ELR (cell line): ENCODE data around the gene RUBCN.
"Not testable (repeated sequence)": the region's sequence is repeated elsewhere in the genome, so short reads cannot be mapped to it uniquely, and the experiment has no call there.

Source experiments
- DNase-seq: peaks from one replicate; pipeline ENCODE4 v3.0.0-alpha.2; 2015; ENCODE audit warnings: low read depth

Gene RUBCN

GRCh38 chr3:197685546-197685945 lies 51.2 kb downstream of the RUBCN start:
- DNase-seq = no peak

GRCh38 chr3:197683191-197683590 lies 53.5 kb downstream of the RUBCN start:
- no peak for DNase-seq

- peak; percentile 4 for DNase-seq
Measured at GRCh38 chr3:197682713-197683112, 54.0 kb downstream of the RUBCN start.

- no peak for DNase-seq
Measured at GRCh38 chr3:197680955-197681521, 55.7 kb downstream of the RUBCN start.

- DNase-seq = no peak
Measured at GRCh38 chr3:197675951-197676350, 60.8 kb downstream of the RUBCN start.

- DNase-seq = no peak
Measured at GRCh38 chr3:197675563-197675860, 61.2 kb downstream of the RUBCN start.

- no peak for DNase-seq
Measured at GRCh38 chr3:197674741-197675562, 61.8 kb downstream of the RUBCN start.

GRCh38 chr3:197673170-197673569 lies 63.5 kb downstream of the RUBCN start:
- DNase-seq = no peak

GRCh38 chr3:197670361-197670760 lies 66.3 kb downstream of the RUBCN start:
- DNase-seq = no peak

GRCh38 chr3:197667968-197668367 lies 68.7 kb downstream of the RUBCN start:
- no peak for DNase-seq

GRCh38 chr3:197667293-197667692 lies 69.4 kb downstream of the RUBCN start:
- DNase-seq = not testable (repeated sequence)

- not testable (repeated sequence) for DNase-seq
Measured at GRCh38 chr3:197666221-197666842, 70.4 kb downstream of the RUBCN start.

GRCh38 chr3:197665549-197665948 lies 71.2 kb downstream of the RUBCN start:
- DNase-seq = not testable (repeated sequence)

GRCh38 chr3:197665142-197665491 lies 71.6 kb downstream of the RUBCN start:
- DNase-seq = not testable (repeated sequence)

GRCh38 chr3:197664414-197665141 lies 72.1 kb downstream of the RUBCN start:
- not testable (repeated sequence) for DNase-seq

- DNase-seq = not testable (repeated sequence)
Measured at GRCh38 chr3:197663367-197664140, 73.2 kb downstream of the RUBCN start.

- DNase-seq = not testable (repeated sequence)
Measured at GRCh38 chr3:197662352-197662751, 74.4 kb downstream of the RUBCN start.

- not testable (repeated sequence) for DNase-seq
Measured at GRCh38 chr3:197661874-197662273, 74.8 kb downstream of the RUBCN start.

- DNase-seq = not testable (repeated sequence)
Measured at GRCh38 chr3:197661234-197661834, 75.4 kb downstream of the RUBCN start.

GRCh38 chr3:197659701-197660100 lies 77.0 kb downstream of the RUBCN start:
- not testable (repeated sequence) for DNase-seq

- not testable (repeated sequence) for DNase-seq
Measured at GRCh38 chr3:197659144-197659543, 77.6 kb downstream of the RUBCN start.
